Activated CD8-positive, alpha-beta T cell treated with anti-CD3 and anti-CD28 coated beads for 36 hours (primary cell): ENCODE measurements around the gene KRTAP9-6. TPM values are rescaled to one million over a fixed set of nuclear protein-coding genes. Genes with fewer than 3 reads are reported as not detected.

Experiments used
- ATAC-seq: fragments of 200-7000 bp; cut with Tn5 transposase; one replicate; pipeline ENCODE4 v1.10.0; 2021; ENCODE audit warnings: mild to moderate bottlenecking, moderate library complexity
- CTCF ChIA-PET: fragments of 350-600 bp; sonication (Branson Sonifier 250); formaldehyde crosslinking; loops from one replicate; lab custom pipeline; 2021; ENCODE audit warnings: antibody characterized with exemption; lab: Charles Lee
- POLR2A ChIA-PET: fragments of 350-600 bp; sonication (Branson Sonifier 250); formaldehyde crosslinking; loops from one replicate; lab custom pipeline; 2021; ENCODE audit warnings: antibody characterized with exemption; lab: Charles Lee
- DNase-seq: peaks from one replicate; pipeline ENCODE4 v3.0.0-alpha.2; 2020
- H3K27ac Mint-ChIP-seq: one replicate; pipeline ENCODE4 v1.8.0; 2021; ENCODE audit warnings: mild to moderate bottlenecking, mixed read lengths
- H3K27me3 Mint-ChIP-seq: one replicate; pipeline ENCODE4 v1.8.0; 2021; ENCODE audit warnings: mixed read lengths
- H3K36me3 Mint-ChIP-seq: one replicate; pipeline ENCODE4 v1.8.0; 2021; ENCODE audit warnings: low read depth, mixed read lengths
- H3K4me1 Mint-ChIP-seq: one replicate; pipeline ENCODE4 v1.8.0; 2021; ENCODE audit warnings: low read depth, mixed read lengths
- H3K4me3 Mint-ChIP-seq: one replicate; pipeline ENCODE4 v1.8.0; 2021; ENCODE audit warnings: mild to moderate bottlenecking, moderate library complexity, mixed read lengths
- H3K9me3 Mint-ChIP-seq: one replicate; pipeline ENCODE4 v1.8.0; 2021; ENCODE audit warnings: mixed read lengths
- intact Hi-C: fragments of 100-400 bp; cut with micrococcal nuclease; formaldehyde crosslinking; loops from one replicate; pipeline ENCODE4 v1.10.0; 2022
- total RNA-seq, 2 experiments: library from RNA; stranded (reverse); gene quantifications; one replicate each; pipeline ENCODE4 v1.2.3, GENCODE V29; 2021
- TF ChIP-seq, protein P1 (sequence below): fragments of 200-600 bp; IDR thresholded peaks from one replicate; pipeline ENCODE4 v1.8.0; 2022; ENCODE audit warnings: antibody characterized with exemption, mild to moderate bottlenecking

Gene KRTAP9-6
- total RNA-seq, 2 experiments from 2014 or later: not detected

- Mint-ChIP-seq H3K4me1 (no peaks in the 10 kb centered on the region), H3K4me3 (no peak overlapping the region), H3K36me3 (no peaks in the 10 kb centered on the region), H3K9me3 (no peaks in the 10 kb centered on the region), H3K27me3 (peaks cover 6% of the 10 kb centered on the region), H3K27ac (no peak overlapping the region)
- intact Hi-C loops: no loop called here
- POLR2A ChIA-PET: no interaction called here
- DNase-seq (no peak), ATAC-seq (no peak)
- TF ChIP-seq, protein P1, sequence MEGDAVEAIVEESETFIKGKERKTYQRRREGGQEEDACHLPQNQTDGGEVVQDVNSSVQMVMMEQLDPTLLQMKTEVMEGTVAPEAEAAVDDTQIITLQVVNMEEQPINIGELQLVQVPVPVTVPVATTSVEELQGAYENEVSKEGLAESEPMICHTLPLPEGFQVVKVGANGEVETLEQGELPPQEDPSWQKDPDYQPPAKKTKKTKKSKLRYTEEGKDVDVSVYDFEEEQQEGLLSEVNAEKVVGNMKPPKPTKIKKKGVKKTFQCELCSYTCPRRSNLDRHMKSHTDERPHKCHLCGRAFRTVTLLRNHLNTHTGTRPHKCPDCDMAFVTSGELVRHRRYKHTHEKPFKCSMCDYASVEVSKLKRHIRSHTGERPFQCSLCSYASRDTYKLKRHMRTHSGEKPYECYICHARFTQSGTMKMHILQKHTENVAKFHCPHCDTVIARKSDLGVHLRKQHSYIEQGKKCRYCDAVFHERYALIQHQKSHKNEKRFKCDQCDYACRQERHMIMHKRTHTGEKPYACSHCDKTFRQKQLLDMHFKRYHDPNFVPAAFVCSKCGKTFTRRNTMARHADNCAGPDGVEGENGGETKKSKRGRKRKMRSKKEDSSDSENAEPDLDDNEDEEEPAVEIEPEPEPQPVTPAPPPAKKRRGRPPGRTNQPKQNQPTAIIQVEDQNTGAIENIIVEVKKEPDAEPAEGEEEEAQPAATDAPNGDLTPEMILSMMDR: no peak
- CTCF ChIA-PET: no interaction called here
Measured at GRCh38 chr17:41278176-41278955, 13.2 kb downstream of the KRTAP9-6 start.

- Mint-ChIP-seq H3K36me3 (no peaks in the 10 kb centered on the region), H3K27ac (no peak overlapping the region), H3K4me1 (peaks cover 10% of the 10 kb centered on the region), H3K9me3 (no peaks in the 10 kb centered on the region), H3K4me3 (no peak overlapping the region), H3K27me3 (no peaks in the 10 kb centered on the region)
- intact Hi-C loops: no loop called here
- no peak for ATAC-seq
- CTCF ChIA-PET: interaction anchor here (0.5 kb wide), 1 partner anchor 23 kb away, joined by 3 read pairs; no protein-coding TSS in a partner anchor
- DNase-seq: no peak
- TF ChIP-seq, protein P1: no peak
- POLR2A ChIA-PET: interaction anchor here (0.6 kb wide), 1 partner anchor 224 kb away, joined by 3 read pairs; no protein-coding TSS in a partner anchor
Measured at GRCh38 chr17:41284043-41284442, 18.9 kb downstream of the KRTAP9-6 start.

- intact Hi-C loops: no loop called here
- TF ChIP-seq, protein P1: no peak
- Mint-ChIP-seq H3K4me3 (no peak overlapping the region), H3K27me3 (no peaks in the 10 kb centered on the region), H3K27ac (no peak overlapping the region), H3K4me1 (peaks cover 10% of the 10 kb centered on the region), H3K9me3 (no peaks in the 10 kb centered on the region), H3K36me3 (no peaks in the 10 kb centered on the region)
- CTCF ChIA-PET: interaction anchor here (0.5 kb wide), 1 partner anchor 23 kb away, joined by 3 read pairs; no protein-coding TSS in a partner anchor
- ATAC-seq (no peak), DNase-seq (no peak)
- POLR2A ChIA-PET: interaction anchor here (0.6 kb wide), 1 partner anchor 224 kb away, joined by 3 read pairs; no protein-coding TSS in a partner anchor
Measured at GRCh38 chr17:41284546-41284945, 19.4 kb downstream of the KRTAP9-6 start.

GRCh38 chr17:41287050-41287449 lies 21.9 kb downstream of the KRTAP9-6 start:
- ATAC-seq: no peak

More at GRCh38 chr17:41287050-41287449, 21.9 kb downstream of the KRTAP9-6 start:
- Mint-ChIP-seq H3K4me1 (peaks cover 10% of the 10 kb centered on the region), H3K4me3 (no peak overlapping the region), H3K9me3 (no peaks in the 10 kb centered on the region), H3K36me3 (no peaks in the 10 kb centered on the region), H3K27me3 (no peaks in the 10 kb centered on the region), H3K27ac (no peak overlapping the region)
- CTCF ChIA-PET: interaction anchor here (1.3 kb wide), 1 partner anchor 35 kb away, joined by 4 read pairs; no protein-coding TSS in a partner anchor
- TF ChIP-seq, protein P1: no peak
- intact Hi-C loops: no loop called here
- POLR2A ChIA-PET: no interaction called here
- DNase-seq: no peak
